Breast epithelium (tissue), 3 donors: ENCODE results near the gene IL18BP.

ENCODE experiments used
- POLR2A ChIP-seq: fragments of 450-650 bp; IDR thresholded peaks from one replicate; pipeline ENCODE4 v1.6.1; 2016; ENCODE audit warnings: antibody characterized with exemption, mild to moderate bottlenecking, moderate library complexity
- POLR2AphosphoS5 ChIP-seq, 3 donors: sonication (generic); formaldehyde crosslinking; IDR thresholded peaks; one replicate each; pipeline ENCODE4 v1.6.1; 2017; ENCODE audit warnings: antibody characterized with exemption in 3 of 3
- TF ChIP-seq, protein P1 (sequence below), 3 donors: fragments of 450-650 bp; IDR thresholded peaks; one replicate each; pipeline ENCODE4 v1.5.1; 2016 to 2017; ENCODE audit warnings: antibody characterized with exemption in 3 of 3, mild to moderate bottlenecking in 3 of 3, moderate library complexity in 3 of 3

DNA sequence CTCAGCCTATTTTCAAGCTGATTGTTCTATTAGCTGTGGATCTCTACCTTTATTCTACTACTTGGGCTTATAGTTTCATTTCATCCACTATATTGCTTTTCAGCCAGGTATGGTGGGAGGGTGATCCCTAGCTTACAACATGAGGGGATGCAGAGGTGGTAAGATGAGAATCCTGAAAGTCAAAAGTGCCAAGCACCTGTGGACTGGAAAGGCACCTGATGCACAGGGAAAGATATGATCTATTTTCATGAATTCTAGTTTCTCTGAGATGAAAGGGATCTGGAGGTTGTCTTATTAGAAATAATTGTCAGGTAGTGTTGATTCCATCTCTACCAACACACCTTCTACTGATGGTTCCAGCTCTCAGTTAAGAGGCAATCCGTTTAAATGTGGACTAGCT, 21.6 kb upstream of the IL18BP start:
- TF ChIP-seq, protein P1, sequence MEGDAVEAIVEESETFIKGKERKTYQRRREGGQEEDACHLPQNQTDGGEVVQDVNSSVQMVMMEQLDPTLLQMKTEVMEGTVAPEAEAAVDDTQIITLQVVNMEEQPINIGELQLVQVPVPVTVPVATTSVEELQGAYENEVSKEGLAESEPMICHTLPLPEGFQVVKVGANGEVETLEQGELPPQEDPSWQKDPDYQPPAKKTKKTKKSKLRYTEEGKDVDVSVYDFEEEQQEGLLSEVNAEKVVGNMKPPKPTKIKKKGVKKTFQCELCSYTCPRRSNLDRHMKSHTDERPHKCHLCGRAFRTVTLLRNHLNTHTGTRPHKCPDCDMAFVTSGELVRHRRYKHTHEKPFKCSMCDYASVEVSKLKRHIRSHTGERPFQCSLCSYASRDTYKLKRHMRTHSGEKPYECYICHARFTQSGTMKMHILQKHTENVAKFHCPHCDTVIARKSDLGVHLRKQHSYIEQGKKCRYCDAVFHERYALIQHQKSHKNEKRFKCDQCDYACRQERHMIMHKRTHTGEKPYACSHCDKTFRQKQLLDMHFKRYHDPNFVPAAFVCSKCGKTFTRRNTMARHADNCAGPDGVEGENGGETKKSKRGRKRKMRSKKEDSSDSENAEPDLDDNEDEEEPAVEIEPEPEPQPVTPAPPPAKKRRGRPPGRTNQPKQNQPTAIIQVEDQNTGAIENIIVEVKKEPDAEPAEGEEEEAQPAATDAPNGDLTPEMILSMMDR (IDR thresholded peaks at IDR 0.05): no peak
- TF ChIP-seq POLR2A (no peak), POLR2AphosphoS5 (IDR thresholded peaks at IDR 0.05) (no peak)
